Right renal pelvis (tissue), 4 donors: ENCODE data around the gene EVA1B. TPM values are rescaled to one million over a fixed set of nuclear protein-coding genes. Genes with fewer than 3 reads are reported as not detected.

Experiments
- DNase-seq, 4 donors: peaks; one replicate each; pipeline ENCODE4 v3.0.0-alpha.2; 2013; ENCODE audit warnings: low read depth in 4 of 4, low spot score in 3 of 4, missing footprints in 1 of 4
- polyA plus RNA-seq, 4 donors: library from polyadenylated mRNA; unstranded; fragments of 120-200 nt; gene quantifications; one replicate each; pipeline ENCODE4 v1.2.1, GENCODE V29; 2013; ENCODE audit not compliant: insufficient read length in 4 of 4

EVA1B gene
- polyA plus RNA-seq, 4 donors: 45.4 to 124 (median 57.3) TPM

DNA sequence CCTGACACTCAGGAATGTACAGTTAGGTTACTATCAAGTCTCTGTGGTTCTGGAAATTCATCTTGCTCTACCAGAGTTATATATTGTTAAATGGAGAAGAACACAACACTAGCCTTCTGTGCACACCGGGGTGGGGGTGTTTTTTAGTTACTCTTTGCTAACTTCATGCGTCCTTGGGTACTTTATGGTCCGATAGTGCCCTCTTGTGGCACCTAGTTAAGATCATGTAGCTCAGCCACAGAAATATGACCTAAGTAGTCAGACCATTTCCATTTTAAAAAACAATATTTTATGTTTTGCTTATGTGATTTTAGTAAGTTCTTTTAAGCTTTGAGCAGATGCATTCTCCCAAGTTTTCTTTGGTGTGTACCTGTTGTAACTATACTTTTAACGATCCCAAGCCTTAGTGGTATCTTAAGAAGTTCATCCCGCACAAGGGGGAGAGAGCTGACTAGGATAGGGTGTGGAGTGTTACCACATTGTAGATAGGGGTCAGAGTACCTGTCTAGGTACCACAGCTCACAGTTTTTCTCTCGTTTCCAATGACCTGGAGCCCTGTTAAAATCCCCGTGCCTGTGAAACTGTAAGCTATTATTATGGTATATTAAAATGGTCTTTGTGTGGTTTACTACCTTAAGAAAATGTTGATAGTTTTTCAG is 37.9 kb downstream of the EVA1B start:
- peak; percentile 67 to 82 (median 69) for DNase-seq

DNA sequence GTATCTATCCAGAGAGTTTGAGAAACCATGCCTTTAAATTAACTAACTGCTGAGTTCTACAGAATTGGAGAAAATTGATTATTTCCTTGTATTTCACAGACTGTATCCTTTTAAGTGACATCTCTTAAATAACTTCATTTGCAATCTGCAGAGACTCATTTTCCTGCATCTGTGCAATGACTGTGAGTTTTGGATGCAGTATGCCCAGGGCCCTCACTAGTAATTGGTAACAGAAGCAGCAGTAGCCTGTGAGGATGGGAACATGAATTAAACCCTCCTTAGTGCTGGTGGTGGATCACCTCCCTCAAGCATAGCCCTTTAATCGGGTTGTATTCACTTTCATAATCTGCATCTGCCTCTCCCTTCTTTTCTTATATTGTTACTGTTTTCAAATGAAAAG is 38.9 kb downstream of the EVA1B start:
- no peak for DNase-seq

DNA sequence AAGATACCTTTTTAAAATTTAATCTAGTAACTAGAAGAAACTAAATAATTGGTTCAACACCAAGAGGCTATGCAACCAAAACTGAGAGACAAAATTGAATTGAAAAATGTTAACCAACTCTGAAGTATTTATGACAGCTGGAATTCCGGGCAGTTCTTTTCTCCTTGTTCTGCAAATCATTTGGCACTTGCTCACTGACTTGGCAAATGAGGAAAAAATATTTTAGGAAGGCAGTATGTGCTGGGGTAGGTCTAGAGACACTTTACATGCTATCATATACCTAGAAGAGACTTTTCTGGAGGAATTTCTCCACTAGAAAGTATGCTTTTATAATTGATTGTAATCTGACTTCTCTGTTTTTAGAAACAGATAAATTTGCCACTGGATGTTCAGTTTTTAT is 39.4 kb downstream of the EVA1B start:
- no peak for DNase-seq

DNA sequence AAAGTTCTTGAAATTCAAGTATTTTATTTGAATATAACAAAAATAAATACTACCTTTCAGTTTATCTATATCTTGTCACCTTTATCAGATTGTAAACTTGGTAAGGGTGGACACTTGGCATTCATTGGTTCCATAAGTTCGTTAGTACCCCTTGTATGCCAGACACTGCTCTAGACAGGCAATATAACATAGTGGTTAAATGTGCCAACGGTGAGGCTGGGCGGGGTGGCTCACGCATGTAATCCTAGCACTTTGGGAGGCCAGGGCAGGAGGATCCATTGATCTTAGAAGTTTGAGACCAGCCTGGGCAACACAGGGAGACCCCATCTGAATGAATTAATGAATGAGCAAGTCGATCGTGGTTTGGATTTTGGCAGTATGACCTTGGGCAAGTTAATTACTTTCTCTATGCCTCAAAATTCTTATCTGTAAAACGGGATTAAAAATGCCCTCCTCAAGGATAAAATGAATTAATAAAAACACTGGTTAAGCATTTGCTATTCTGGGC is 43.6 kb downstream of the EVA1B start:
- DNase-seq: no peak

DNA sequence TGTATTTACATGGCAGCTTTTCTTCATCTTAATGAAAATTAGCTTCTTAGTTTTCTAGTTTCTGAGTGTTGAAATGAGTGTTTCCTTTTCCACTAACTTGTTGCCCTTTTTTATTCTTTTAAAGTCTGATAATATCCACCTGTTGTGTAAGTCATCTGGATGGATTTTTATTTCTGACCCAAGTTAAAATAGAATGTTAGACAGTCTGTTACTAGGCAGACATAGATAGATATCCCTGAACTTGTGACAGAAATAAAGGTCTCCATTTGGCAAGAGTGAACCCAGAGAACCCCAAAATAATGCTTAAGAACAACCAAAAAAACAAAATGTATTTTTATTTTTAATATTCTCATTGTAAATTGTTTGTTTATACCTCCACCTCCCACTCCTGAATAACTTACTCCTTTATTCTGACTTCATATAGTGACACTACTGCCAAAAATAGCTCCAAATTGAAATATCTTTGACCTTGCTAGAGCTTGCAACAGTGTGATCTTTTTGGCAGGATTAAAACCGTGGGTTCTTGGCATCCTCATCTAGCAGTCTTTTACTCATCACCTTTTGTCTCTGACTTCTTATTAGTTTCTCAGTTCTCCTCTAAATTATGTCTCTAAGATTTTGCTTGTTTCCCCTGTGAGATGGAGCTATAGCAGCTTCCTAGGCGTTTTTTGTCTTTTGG is 44.2 kb downstream of the EVA1B start:
- DNase-seq: no peak

DNA sequence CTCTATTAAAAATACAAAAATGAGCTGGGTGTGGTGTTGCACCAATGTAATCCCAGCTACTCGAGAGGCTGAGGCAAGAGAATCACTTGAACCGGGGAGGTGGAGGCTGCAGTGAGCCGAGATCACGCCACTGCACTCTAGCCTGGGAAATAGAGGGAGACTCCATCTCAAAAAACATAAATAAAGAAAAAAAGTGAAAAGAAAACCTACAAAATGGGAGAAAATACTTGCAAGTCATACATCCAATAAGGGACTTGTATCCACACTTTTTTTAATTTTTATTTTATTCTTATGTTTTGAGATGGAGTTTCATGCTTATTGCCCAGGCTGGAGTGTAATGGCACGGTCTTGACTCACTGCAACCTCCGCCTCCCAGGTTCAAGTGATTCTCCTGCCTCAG is 46.8 kb downstream of the EVA1B start:
- DNase-seq: no peak

DNA sequence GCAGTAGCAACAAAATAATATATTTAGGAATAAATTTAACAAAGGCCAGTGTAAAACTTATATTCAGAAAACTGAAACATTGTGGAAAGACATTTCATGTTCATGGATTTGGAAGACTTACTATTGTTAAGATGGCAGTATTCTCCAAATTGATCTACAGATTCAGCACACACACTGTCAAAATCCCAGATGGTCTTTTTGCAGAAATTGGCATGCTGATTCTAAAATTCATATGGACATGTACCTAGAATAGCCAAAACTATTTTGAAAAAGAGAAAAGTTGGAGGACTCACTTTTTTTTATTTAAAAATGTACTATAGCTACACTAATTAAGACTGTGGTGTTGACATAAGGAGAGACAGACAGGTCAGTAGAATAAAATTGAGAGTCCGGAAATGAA is 49.2 kb downstream of the EVA1B start:
- no peak for DNase-seq

DNA sequence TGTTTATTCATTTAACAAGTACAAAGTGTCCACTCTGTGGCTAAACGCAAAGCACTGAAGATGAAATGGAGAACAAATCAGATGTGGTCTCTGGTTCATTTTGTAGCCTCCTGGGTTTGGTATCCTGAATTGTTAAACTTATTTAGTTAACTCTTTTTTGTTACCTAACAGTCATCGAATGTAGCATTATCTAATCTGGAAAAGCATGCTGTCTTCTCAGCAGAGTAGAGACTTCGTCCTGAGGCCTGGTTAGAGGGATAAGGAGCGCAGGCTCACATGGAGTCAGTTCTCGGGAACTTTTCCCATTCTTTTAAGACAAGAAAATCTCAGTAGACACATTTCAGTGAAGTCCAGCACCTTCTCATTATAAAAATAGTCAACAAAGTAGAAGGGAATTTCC is 50.4 kb downstream of the EVA1B start:
- no peak for DNase-seq

Other genes with a start within 250 kb of the EVA1B start
- gene TEKT2, start 239.6 kb downstream of the EVA1B start, polyA plus RNA-seq: 10 to 100 TPM in 3 of 4 donors, 1 to 10 TPM in 1; 9.8 to 12.0 (median 10.6) TPM
- gene ADPRS, start 234.8 kb downstream of the EVA1B start, polyA plus RNA-seq: 10 to 100 TPM; 31.6 to 38.0 (median 33.2) TPM
- 1 to 10 TPM; 1.4 to 3.8 (median 1.9) TPM for gene COL8A2, start 198.4 kb downstream of the EVA1B start, polyA plus RNA-seq
- gene TRAPPC3, start 174.2 kb downstream of the EVA1B start, polyA plus RNA-seq: 10 to 100 TPM; 62.1 to 66.6 (median 66.3) TPM
- gene MAP7D1, start 167.5 kb downstream of the EVA1B start, polyA plus RNA-seq: 10 to 100 TPM; 58.6 to 63.8 (median 63.1) TPM
- gene THRAP3, start 99.2 kb downstream of the EVA1B start, polyA plus RNA-seq: 100 to 1,000 TPM; 122 to 147 (median 139) TPM
- 10 to 100 TPM; 21.4 to 26.2 (median 25.1) TPM for gene SH3D21, start 17.3 kb downstream of the EVA1B start, polyA plus RNA-seq
- 10 to 100 TPM; 40.8 to 48.2 (median 43.7) TPM for gene STK40, start 62.3 kb upstream of the EVA1B start, polyA plus RNA-seq
- gene LSM10, start 74.3 kb upstream of the EVA1B start, polyA plus RNA-seq: 10 to 100 TPM; 25.8 to 33.3 (median 27.6) TPM
- gene OSCP1, start 126.8 kb upstream of the EVA1B start, polyA plus RNA-seq: 10 to 100 TPM; 20.0 to 25.8 (median 22.2) TPM
- gene MRPS15, start 140.7 kb upstream of the EVA1B start, polyA plus RNA-seq: 10 to 100 TPM; 71.1 to 73.4 (median 72.1) TPM
- gene CSF3R, start 159.3 kb upstream of the EVA1B start, polyA plus RNA-seq: 1 to 10 TPM; 2.7 to 4.3 (median 3.2) TPM